ENCODE data around the gene ADAMTS17.

The ADAMTS17 gene

GRCh38 chr15:100186960-100187359, 154.8 kb downstream of the ADAMTS17 start:
- in situ Hi-C loops (cut with MboI; ENCODE audit: low sequenced_read_pairs, unreplicated experiment): no loop called here
- no peak for DNase-seq (ENCODE audit: low spot score)
- TF ChIP-seq, protein P1, sequence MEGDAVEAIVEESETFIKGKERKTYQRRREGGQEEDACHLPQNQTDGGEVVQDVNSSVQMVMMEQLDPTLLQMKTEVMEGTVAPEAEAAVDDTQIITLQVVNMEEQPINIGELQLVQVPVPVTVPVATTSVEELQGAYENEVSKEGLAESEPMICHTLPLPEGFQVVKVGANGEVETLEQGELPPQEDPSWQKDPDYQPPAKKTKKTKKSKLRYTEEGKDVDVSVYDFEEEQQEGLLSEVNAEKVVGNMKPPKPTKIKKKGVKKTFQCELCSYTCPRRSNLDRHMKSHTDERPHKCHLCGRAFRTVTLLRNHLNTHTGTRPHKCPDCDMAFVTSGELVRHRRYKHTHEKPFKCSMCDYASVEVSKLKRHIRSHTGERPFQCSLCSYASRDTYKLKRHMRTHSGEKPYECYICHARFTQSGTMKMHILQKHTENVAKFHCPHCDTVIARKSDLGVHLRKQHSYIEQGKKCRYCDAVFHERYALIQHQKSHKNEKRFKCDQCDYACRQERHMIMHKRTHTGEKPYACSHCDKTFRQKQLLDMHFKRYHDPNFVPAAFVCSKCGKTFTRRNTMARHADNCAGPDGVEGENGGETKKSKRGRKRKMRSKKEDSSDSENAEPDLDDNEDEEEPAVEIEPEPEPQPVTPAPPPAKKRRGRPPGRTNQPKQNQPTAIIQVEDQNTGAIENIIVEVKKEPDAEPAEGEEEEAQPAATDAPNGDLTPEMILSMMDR (IDR thresholded peaks at IDR 0.05; ENCODE audit: borderline replicate concordance, control extremely low read depth, extremely low read depth, insufficient read depth, missing control alignments): no peak

GRCh38 chr15:100186366-100186765, 155.4 kb downstream of the ADAMTS17 start:
- TF ChIP-seq, protein P1 (IDR thresholded peaks at IDR 0.05; ENCODE audit: borderline replicate concordance, control extremely low read depth, extremely low read depth, insufficient read depth, missing control alignments): no peak
- in situ Hi-C loops (cut with MboI; ENCODE audit: low sequenced_read_pairs, unreplicated experiment): no loop called here
- DNase-seq (ENCODE audit: low spot score): no peak

GRCh38 chr15:100183921-100184495, 157.8 kb downstream of the ADAMTS17 start:
- in situ Hi-C loops (cut with MboI; ENCODE audit: low sequenced_read_pairs, unreplicated experiment): no loop called here
- TF ChIP-seq, protein P1 (IDR thresholded peaks at IDR 0.05; ENCODE audit: borderline replicate concordance, control extremely low read depth, extremely low read depth, insufficient read depth, missing control alignments): no peak
- DNase-seq (ENCODE audit: low spot score): no peak

DNA sequence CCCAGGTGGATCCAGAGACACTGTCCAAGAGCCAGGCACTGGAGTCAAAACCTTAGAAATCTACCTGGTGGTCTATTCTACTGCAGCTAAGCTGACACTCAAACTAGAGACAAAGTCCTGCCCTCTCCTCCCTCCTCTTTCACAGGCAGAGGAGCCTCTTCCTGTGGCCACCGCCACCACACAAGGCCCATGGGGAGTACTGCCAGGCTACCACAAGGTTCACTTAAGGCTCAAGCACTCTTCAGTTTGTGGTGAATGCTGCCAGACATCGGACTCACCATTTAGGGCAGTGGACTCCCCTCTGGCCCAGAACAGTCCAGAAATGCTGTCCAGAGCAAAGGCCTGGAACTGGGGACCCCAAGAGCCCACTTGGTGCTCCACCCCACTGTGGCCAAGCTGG, 160.9 kb downstream of the ADAMTS17 start:
- in situ Hi-C loops (cut with MboI; ENCODE audit: low sequenced_read_pairs, unreplicated experiment): no loop called here
- TF ChIP-seq, protein P1 (IDR thresholded peaks at IDR 0.05; ENCODE audit: borderline replicate concordance, control extremely low read depth, extremely low read depth, insufficient read depth, missing control alignments): no peak
- DNase-seq (ENCODE audit: low spot score): no peak

DNA sequence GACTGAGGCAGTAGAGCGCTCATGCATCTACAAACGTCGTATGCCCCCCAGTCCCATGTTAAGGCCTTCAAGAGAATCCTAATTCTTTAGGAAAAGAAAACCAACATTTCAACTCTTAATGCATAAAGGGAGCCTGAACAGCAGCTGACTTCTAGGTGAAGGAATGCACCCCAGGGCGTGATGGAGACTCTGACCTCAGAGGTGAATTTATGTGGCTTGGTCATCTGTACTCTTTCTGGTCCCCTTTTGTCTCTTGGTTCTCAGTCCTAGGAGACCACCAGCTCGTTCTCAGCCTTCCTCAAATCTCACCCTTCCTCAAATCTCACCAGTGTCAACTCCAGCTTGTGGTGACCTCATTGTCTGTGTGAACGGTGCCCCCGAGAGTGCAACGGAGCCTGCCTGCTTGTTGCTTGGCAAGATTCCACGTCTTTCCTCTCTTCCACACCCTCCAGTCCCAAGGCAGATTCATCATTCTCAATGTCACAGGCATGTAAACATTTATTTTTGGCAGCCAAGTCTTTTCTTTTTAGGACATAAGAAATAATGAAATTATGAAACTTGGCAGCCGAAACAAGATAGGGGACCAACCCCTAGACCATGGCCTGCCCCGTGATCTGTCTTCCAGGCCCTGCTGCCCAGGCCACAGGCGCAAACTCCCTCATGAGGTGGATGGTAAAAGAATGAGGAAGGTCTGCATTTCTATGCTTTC, 166.2 kb downstream of the ADAMTS17 start:
- TF ChIP-seq, protein P1 (IDR thresholded peaks at IDR 0.05; ENCODE audit: borderline replicate concordance, control extremely low read depth, extremely low read depth, insufficient read depth, missing control alignments): no peak
- in situ Hi-C loops (cut with MboI; ENCODE audit: low sequenced_read_pairs, unreplicated experiment): no loop called here
- DNase-seq (ENCODE audit: low spot score): no peak

GRCh38 chr15:100174904-100175275, 166.9 kb downstream of the ADAMTS17 start:
- in situ Hi-C loops (cut with MboI; ENCODE audit: low sequenced_read_pairs, unreplicated experiment): no loop called here
- TF ChIP-seq, protein P1 (IDR thresholded peaks at IDR 0.05; ENCODE audit: borderline replicate concordance, control extremely low read depth, extremely low read depth, insufficient read depth, missing control alignments): no peak
- DNase-seq (ENCODE audit: low spot score): no peak

All from GM13976 (cell line).